Right lobe of liver (tissue), 4 donors: ENCODE data around the gene RNF168.

Experiments used
- POLR2A ChIP-seq: fragments of 450-650 bp; IDR thresholded peaks from one replicate; pipeline ENCODE4 v1.6.1; 2017; ENCODE audit warnings: antibody characterized with exemption, mild to moderate bottlenecking
- TF ChIP-seq, protein P1 (sequence below), 4 donors: fragments of 200-600 bp in 3 of 4; fragments of 450-650 bp in 1 of 4; IDR thresholded peaks; one replicate each; pipeline versions ENCODE4 v1.5.1 to v1.8.0; 2016 to 2022; ENCODE audit warnings: antibody characterized with exemption in 4 of 4, mild to moderate bottlenecking in 2 of 4
- donor health status: DM: no; HTN: no; CAD: no.
- donor health status: DM: no; HTN: no; CAD: no.
- donor health status: DM: no; HTN: yes; CAD: no.

DNA sequence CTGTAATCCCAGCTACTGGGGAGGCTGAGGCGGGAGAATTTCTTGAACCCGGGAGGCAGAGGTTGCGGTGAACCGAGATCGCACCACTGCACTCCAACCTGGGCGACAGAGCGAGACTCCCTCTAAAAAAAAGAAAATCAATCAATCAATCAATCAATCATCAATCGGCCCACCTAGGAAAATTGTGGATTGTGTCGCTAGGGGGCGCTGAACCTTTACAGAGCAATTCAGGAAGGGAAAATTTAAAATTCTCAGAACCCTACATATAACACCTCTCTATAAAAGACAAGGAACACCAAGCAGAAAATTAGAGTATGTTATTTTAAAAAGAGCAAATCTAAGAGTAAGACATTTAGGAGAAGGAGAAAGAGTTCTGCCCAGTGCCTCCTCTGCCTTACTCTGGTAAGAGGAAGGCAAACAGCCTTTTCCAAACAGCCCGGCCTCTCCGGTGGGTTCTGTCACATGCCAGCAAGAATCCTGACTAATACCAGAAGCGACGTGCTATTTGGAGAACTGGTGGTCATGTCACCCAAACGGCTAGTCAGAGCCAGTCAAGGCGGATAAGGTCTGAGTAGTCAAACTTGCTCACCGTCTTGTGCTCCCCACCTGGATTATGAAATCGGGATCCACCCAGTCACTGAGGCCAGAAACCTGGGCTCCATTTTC, 33.9 kb upstream of the RNF168 start:
- TF ChIP-seq, protein P1, sequence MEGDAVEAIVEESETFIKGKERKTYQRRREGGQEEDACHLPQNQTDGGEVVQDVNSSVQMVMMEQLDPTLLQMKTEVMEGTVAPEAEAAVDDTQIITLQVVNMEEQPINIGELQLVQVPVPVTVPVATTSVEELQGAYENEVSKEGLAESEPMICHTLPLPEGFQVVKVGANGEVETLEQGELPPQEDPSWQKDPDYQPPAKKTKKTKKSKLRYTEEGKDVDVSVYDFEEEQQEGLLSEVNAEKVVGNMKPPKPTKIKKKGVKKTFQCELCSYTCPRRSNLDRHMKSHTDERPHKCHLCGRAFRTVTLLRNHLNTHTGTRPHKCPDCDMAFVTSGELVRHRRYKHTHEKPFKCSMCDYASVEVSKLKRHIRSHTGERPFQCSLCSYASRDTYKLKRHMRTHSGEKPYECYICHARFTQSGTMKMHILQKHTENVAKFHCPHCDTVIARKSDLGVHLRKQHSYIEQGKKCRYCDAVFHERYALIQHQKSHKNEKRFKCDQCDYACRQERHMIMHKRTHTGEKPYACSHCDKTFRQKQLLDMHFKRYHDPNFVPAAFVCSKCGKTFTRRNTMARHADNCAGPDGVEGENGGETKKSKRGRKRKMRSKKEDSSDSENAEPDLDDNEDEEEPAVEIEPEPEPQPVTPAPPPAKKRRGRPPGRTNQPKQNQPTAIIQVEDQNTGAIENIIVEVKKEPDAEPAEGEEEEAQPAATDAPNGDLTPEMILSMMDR (IDR thresholded peaks at IDR 0.05) = peak; percentile 47 to 74 (median 64)
- TF ChIP-seq POLR2A = no peak
